Sigmoid colon (tissue), 4 donors: Measurements from ENCODE around the gene F10.

Source experiments
- POLR2A ChIP-seq, 2 donors: fragments of 450-650 bp; IDR thresholded peaks; one replicate each; pipeline ENCODE4 v1.6.1; 2016; ENCODE audit warnings: antibody characterized with exemption in 2 of 2, mild to moderate bottlenecking in 2 of 2, moderate library complexity in 2 of 2
- POLR2AphosphoS5 ChIP-seq, 4 donors: sonication (generic); formaldehyde crosslinking; IDR thresholded peaks; one replicate each; pipeline ENCODE4 v1.6.1; 2017; ENCODE audit warnings: antibody characterized with exemption in 4 of 4

- TF ChIP-seq POLR2A (IDR thresholded peaks at IDR 0.05), result no peak
- TF ChIP-seq POLR2AphosphoS5 (IDR thresholded peaks at IDR 0.05), result no peak
Observed at GRCh38 chr13:113073942-113074341, 48.7 kb upstream of the F10 start.
